ENCODE data around the gene COPS8. TPM values are rescaled to one million over a fixed set of nuclear protein-coding genes. Genes with fewer than 3 reads are reported as not detected.
A peak's percentile ranks its signal among the peaks of the same experiment; 100 is the strongest.

Gene COPS8
- total RNA-seq, 3 donors from 2014 or later = 52.7 to 64.4 (median 62.9) TPM

- no peak for ATAC-seq
- no peak overlapping the region for H3K4me3 Mint-ChIP-seq
- no peak for DNase-seq
- no peaks in the 10 kb centered on the region for H3K4me1 Mint-ChIP-seq (ENCODE audit: low read depth)
- H3K27me3 Mint-ChIP-seq (ENCODE audit: low read depth) = no peaks in the 10 kb centered on the region
- H3K36me3 Mint-ChIP-seq (ENCODE audit: insufficient read depth) = peaks cover 3% of the 10 kb centered on the region
- peaks cover 6% of the 10 kb centered on the region for H3K9me3 Mint-ChIP-seq
Measured at GRCh38 chr2:237141571-237142051, 55.9 kb downstream of the COPS8 start.

GRCh38 chr2:237143118-237143517, 57.4 kb downstream of the COPS8 start:
- Mint-ChIP-seq H3K4me1 (ENCODE audit: low read depth) (no peaks in the 10 kb centered on the region), H3K9me3 (peaks cover 17% of the 10 kb centered on the region), H3K27me3 (ENCODE audit: low read depth) (no peaks in the 10 kb centered on the region), H3K4me3 (no peak overlapping the region), H3K36me3 (ENCODE audit: insufficient read depth) (peaks cover 3% of the 10 kb centered on the region)
- ATAC-seq (no peak), DNase-seq (no peak)

GRCh38 chr2:237143676-237144440, 58.2 kb downstream of the COPS8 start:
- Mint-ChIP-seq H3K27me3 (ENCODE audit: low read depth) (no peaks in the 10 kb centered on the region), H3K36me3 (ENCODE audit: insufficient read depth) (peaks cover 3% of the 10 kb centered on the region), H3K4me1 (ENCODE audit: low read depth) (no peaks in the 10 kb centered on the region), H3K4me3 (no peak overlapping the region), H3K9me3 (peaks cover 19% of the 10 kb centered on the region)
- no peak for ATAC-seq
- no peak for DNase-seq

- Mint-ChIP-seq H3K36me3 (ENCODE audit: insufficient read depth) (peaks cover 3% of the 10 kb centered on the region), H3K27me3 (ENCODE audit: low read depth) (no peaks in the 10 kb centered on the region), H3K9me3 (peaks cover 19% of the 10 kb centered on the region), H3K4me3 (no peak overlapping the region), H3K4me1 (ENCODE audit: low read depth) (peaks cover 6% of the 10 kb centered on the region)
- no peak for DNase-seq
- no peak for ATAC-seq
Measured at GRCh38 chr2:237144516-237144915, 58.8 kb downstream of the COPS8 start.

GRCh38 chr2:237147317-237147716, 61.6 kb downstream of the COPS8 start:
- Mint-ChIP-seq H3K4me3 (no peak overlapping the region), H3K36me3 (ENCODE audit: insufficient read depth) (peaks cover 3% of the 10 kb centered on the region), H3K9me3 (peaks cover 19% of the 10 kb centered on the region), H3K4me1 (ENCODE audit: low read depth) (peaks cover 9% of the 10 kb centered on the region), H3K27me3 (ENCODE audit: low read depth) (no peaks in the 10 kb centered on the region)
- no peak for ATAC-seq
- DNase-seq = no peak

- H3K4me1 Mint-ChIP-seq (ENCODE audit: low read depth) = peaks cover 9% of the 10 kb centered on the region
Measured at GRCh38 chr2:237148624-237149023, 62.9 kb downstream of the COPS8 start.

GRCh38 chr2:237149425-237149824, 63.7 kb downstream of the COPS8 start:
- no peaks in the 10 kb centered on the region for H3K27me3 Mint-ChIP-seq (ENCODE audit: low read depth)
- H3K4me3 Mint-ChIP-seq = no peak overlapping the region
- ATAC-seq (peak; percentile 91 to 98), DNase-seq (no peak)
- peaks cover 1% of the 10 kb centered on the region for H3K36me3 Mint-ChIP-seq (ENCODE audit: insufficient read depth)
- H3K9me3 Mint-ChIP-seq = peaks cover 19% of the 10 kb centered on the region
- peaks cover 9% of the 10 kb centered on the region for H3K4me1 Mint-ChIP-seq (ENCODE audit: low read depth)

More at GRCh38 chr2:237148624-237149023, 62.9 kb downstream of the COPS8 start:
- Mint-ChIP-seq H3K9me3 (peaks cover 19% of the 10 kb centered on the region), H3K4me3 (no peak overlapping the region), H3K36me3 (ENCODE audit: insufficient read depth) (peaks cover 3% of the 10 kb centered on the region), H3K27me3 (ENCODE audit: low read depth) (no peaks in the 10 kb centered on the region)
- ATAC-seq = no peak
- DNase-seq = no peak
